ENCODE data around the gene CDYL.

CDYL gene

DNA sequence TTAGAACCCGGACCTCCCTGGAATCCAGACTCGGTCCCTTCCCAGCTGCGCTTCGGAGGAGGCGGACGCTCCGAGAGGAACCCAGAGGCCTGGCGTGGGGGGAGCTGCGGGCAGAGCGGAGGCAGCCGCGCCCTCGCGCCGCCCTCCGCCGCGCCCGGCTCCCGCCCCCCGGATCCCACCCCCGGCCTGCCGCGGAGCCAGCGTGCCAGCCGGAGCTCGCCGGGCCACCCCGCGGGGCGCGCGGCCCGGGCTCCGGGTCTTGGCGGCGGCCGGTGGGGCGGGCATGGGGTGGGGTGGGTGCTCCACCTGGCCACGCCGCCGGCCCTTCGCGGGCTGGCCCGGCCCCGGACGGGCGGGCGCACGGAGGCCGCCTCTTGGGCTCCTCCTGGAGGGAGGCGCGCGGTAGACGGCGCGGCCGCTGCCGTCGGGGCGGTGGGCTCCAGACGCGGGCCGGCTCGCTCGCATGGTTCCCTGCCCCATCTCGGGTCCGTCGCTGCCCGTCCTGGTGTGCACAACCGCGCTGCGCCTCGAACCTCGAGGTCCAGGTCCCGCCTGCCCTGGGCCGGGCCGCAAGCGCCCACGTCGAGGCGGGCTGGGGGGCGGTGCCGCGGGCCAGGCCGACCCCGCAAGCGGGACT, 592 bp upstream of the CDYL start:
- peak; percentile 80 for DNase-seq

DNA sequence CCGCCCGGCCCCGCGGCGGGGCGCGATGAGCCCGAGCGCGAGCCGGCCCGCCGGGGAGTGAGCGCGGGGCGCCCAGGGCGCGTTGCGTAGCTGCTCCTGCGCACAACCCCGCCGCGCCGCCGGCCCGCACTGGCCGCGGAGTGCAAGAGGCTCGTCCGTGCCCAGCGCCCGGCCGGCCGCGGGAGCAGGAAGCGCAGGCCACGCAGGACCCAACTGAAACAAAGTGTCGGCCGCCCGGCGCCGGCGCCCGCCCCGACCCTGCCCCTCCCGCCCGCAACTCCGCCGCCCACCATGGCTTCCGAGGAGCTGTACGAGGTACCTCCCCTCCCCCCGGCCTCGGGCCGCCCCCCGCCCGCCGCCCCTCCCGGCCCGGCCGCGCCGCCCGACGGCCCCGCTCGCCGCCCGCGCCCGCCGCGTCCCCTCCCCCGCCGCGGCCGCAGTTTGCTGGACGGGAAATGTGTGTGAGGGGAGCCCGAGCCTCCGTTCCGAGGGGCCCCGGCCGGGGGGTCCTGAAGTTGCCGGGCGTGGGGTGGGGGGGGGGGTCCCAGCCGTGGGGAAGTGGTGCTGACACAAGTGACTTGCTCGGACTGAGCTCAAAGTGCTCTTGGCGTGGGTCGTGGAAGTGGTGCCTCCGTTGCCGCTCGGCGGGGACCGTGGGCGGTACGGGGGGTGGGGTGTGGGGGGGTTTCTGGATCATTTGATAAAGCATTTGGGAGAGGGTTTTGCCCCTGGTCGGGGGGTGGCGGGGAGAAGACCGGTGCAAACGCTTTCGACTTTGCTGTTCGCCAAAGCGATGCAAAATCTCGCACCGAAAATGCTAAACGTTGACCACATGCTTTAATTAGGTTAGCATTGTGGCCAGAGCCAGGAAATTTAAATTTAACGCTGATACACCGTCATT, 539 bp downstream of the CDYL start:
- DNase-seq, result peak; percentile 67

DNA sequence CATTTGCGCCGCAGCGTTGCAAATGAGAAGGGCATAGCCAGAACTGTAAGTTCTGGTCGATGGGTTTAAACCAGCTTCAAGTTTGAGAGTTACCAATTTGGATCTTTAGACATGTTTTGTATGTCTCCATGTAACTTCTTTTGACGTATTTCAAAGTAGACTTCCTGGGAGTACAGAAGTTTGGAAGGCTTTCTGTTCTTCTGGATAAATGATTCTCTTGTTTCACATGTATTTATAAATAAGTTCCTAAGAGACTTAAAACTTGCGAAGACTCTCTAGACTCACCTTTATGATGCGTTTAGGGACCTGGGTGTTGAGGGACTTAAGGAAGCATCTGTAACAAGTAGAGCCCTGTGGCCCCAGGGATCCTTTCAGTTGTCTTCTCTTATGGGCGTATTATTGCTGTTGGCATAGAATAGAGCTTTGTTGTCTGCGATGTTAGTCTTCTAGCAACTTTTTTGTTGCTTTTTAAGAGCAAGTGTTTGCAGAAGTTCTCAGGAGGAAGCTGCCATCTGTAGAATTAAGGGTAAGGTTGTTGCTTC, 1.3 kb downstream of the CDYL start:
- DNase-seq, result no peak

DNA sequence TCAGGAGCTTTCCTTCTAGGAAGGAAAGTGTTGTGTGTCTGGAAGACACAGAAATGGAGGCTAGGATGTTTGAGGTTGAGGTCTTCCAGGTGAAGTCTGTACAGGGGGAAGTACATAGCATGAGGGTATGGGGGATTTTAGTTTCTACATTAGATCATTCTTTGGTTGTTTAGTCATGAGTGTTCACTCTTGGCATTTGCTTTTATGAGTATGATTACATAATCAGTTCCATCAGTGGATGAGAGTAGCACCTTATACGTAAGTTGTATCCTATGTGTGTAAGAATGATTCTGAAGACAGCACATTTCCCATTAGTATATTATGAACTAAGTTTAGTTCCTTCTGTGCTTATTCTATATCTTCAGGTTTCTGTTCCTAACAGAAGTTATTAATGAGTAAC, 1.9 kb downstream of the CDYL start:
- no peak for DNase-seq

DNA sequence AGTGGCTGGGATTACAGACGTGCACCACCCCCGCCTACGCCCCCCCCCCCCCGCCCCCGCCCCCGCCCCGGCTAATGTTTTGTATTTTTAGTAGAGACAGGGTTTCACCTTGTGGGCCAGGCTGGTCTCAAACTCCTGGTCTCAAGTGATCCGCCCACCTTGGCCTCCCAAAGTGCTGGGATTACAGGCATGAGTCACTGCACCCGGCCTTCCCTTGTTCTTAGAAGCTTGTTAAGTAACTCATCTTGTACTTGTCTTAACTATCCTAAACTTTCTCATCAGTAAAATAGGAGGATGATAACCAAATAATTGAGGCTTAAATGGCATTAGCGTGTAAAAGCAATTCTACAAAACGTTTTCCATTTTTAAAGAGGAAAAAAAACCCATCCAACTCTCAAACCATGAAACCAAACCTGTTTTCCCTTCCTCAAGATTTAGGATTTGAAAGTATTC, 4.2 kb downstream of the CDYL start:
- no peak for DNase-seq

DNA sequence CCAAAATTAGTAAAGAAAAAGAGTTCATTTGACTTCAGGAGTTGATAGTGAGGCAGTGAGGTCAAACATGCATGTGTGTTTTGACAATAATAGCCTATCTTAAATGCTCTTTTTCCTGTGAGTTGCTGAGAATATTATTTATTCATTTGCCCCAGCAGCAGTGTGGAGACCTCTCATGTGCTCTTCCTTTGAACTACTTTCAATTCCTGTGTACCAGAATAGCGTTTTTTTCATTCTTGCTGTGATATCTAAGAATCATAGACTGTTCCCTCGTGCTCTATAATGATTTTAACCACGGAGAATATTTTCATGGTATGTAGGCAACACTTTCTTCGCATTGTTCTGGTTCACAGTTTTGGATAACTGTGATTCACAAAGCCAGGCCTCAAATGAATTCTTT, 5.2 kb downstream of the CDYL start:
- no peak for DNase-seq

DNA sequence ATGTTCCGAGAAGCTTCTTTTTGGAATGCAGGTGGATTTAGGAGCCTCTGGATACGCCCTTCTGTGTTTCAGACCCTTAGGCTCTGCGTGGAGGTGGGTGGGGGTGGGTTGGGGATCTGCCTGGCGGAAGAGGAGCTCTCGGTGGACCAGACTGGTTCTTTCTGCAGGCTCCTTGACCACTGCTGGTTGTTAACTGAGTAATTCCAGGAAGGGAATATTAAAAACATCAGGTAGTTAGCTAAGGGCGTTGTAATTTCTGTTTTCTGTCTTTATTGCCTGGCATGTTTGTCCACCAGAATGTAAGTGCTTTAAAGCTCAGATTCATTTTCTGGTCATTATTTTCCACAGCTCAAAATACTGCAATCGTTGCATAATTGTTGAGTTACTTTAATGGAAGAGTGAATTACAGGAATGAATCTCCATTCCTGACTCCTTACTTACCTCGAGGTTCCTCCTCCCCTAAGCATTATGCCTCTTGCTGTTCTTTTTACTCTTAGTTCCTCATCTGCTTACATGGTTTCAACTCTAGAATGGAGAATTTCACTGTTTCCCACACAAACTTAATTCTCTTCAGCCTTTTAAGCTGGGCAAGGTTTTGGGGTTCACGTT, 5.9 kb downstream of the CDYL start:
- no peak for DNase-seq

DNA sequence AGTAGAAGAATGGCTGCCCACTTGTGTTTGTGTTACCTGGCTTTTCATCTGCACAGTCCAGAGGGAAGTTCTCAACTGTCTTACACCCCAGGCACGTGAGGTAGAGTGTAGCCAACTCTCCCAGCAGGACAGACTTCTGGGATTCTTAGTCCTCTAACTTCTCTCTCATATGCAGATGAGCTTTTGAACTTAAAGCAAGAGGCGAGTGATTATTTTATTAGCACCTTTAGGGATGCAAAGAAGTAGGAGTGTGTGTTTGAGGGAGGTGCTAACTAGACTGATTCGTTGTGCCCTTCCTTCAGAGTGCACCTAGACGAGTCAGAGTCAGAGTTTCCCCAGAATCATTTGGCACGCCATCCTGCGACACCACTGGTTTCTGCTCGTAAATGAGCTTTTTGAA, 10.8 kb downstream of the CDYL start:
- no peak for DNase-seq

DNA sequence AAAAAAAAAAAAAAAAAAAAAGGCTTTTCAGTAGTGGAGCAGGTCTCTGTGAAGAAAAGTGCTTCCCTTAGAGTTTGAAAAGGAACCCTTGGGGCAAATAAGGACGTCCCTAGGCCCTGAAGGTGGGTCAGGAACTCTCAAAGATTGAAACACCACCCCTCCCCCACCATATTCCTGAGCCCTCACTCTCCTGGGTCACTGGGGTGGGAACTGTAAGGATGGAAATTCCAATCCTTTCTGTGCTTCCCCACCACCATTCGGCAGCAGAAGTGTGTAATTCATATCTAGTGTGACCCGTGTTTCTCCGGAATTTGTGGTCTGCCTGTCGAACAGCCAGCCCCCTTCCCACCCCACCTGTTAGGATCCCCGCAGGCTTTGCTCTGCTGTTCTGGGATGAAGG, 12.3 kb downstream of the CDYL start:
- no peak for DNase-seq

DNA sequence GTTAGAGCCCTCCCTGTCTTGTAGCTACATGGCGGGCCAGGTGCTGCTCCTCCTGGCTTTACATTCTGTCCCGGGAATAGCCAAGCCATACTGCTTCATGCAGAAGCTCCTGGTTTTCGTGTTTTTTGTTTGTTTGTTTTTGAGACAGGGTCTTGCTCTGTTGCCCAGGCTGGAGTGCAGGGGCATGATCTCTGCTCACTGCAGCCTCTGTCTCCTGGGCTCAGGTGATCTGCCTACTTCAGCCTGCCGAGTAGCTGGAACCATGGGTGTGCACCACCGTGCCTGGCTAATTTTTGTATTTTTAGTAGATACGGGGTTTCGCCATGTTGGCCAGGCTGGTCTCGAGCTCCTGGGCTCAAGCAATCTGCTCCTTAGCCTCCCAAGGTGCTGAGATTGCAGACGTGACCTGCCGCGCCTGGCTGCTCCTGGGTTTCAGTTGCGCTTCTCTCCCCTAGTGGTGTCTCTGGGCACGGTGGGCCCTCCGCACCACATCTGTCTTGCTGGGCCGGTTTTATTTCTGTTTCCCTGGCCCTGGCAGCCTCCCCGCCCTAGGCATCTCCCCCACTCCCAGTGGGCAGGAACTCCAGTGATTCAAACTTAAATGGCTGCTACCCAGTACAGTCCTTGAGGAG, 12.9 kb downstream of the CDYL start:
- DNase-seq, result no peak

DNA sequence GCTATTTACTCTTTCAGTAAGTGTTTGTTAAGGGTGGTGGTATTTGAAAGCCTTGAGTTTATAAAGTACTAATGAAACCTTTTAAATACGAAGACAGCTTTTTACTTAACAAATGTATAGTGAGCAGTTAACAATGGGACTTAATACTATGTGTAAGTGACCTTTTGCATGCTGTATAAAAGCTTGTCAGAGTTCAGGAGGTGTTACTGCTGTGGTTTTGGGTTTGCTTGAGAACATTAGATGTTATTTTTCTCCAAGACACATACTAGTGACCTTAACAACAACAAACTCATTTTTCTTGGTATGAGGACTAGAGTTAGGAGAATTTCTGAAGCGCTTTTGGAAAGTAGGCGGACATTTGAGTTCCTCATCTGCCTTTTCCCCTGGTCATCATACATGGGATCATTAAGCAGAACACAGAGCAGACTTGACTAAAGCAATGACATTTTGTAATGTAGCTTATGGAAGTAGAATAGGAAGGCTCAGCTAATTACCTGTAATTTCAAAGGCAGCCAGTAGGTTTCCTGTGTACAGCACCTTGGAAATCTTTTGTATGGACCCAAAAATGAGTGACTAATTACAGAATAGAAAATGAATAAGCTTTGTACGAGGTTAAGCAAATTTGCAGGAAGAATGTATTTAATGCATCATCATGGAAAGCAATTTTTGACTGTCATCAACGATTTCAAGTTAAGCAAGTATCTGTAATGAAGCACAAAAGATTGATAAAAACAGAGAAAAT, 14.1 kb downstream of the CDYL start:
- no peak for DNase-seq

DNA sequence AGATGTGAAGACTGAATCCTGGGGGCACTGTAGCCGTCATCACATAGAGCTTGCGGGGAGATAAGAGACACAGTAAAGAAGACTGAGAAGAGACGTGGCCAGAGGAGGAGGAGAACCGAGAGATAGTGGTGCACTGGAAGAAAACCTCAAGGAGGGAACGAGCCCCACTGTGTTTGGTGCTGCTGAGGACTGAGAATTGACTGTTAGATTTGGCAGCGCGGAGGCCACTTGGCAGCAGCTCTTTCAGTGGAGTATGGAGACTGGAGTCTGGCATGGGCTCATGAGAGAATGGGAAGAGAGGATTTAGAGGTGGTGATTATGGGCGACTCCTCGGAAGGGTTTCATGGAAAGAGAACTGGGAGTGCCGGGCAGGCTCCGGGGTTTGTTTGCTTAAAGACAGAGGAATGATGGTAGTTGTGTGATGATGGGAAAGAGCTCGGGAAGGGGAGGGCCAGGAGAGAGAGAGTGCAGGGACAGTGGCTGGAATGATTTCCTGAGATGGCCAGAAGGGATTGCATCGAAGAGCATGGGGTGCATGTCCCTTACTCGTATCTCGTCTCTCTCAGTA, 18.0 kb downstream of the CDYL start:
- no peak for DNase-seq

DNA sequence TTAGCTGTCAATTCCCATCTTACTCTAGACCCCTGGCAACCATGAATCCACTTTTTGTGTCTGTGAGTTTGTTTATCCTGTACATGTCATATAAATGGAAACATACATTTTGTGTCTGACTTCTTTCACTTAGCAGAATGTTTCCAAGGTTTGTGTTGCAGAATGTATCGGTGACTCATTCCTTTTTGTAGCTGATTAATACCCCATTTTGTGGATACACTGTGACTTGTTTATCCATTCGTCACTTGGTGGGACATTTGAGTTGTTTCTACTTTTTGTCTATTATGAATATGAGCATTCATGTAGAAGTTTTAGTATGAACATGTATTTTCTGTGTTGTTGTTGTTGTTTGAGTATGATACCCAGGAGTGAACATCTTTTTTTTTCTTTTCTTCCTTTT, 21.4 kb downstream of the CDYL start:
- DNase-seq, result no peak

DNA sequence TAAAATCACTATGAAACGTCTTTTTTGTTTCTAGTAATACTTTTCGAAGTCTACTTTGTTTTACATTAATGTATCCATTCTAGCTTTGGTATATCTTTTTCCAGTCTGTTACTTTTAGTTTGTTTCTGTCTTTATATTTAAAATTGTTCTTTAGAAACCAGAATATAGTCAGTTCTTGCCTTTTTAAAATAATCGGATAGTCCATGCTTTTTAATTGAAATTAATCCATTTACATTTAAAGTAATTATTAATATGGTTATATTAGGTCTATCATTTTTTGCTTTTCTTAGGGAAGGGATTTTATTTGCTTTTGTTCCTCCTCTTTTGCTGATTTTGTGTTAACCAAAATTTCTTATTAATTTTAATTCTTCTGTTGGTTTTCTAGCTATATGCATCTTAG, 23.7 kb downstream of the CDYL start:
- DNase-seq, result no peak

DNA sequence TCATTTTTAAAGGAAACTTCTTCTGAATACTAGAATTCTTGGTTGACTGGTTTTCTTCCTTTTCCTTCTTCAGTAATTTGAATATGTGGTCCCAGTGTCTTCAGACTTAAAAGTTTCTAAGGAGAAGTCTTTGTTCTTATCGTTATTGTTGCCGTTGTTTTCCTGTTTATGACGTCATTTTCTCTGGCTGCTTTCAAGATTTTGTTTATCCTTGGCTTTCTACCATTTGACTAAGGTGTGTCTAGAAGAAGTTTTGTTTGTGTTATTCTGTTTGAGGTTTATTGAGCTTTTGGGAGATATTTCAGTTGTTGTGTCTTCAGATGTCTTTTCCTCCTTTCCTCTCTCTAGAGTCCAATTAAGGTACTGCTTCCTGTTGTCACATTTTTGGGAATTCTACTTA, 24.5 kb downstream of the CDYL start:
- DNase-seq, result no peak

DNA sequence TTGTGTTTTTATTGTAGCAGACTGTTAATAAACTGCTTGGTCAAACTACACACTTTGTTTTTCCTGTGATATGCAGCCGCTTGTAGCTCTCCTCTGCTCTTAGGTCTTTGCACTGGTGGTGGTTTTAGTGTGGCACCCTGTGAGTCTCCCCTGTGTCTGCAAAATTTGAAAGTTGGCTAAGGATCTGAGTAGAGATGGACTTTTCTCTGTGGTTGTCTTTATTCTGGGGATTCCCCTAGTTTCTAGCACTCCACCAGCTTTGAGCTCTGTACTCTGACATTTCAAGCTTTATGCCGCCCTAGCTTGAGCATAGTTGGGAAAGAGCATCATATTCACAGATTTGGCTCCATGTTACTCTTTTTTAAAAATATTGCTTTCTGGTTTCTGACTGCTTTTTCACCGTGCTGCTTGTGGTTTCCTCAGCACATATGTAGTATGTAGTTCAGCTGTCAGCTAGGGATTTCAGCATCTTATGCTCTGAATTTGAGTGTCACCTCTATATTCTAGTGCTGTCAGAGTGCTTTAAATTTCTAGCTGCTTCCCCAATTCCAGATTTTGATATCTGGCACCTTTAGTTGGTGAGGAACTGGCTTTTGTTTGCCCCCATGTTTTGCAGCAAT, 25.4 kb downstream of the CDYL start:
- no peak for DNase-seq

DNA sequence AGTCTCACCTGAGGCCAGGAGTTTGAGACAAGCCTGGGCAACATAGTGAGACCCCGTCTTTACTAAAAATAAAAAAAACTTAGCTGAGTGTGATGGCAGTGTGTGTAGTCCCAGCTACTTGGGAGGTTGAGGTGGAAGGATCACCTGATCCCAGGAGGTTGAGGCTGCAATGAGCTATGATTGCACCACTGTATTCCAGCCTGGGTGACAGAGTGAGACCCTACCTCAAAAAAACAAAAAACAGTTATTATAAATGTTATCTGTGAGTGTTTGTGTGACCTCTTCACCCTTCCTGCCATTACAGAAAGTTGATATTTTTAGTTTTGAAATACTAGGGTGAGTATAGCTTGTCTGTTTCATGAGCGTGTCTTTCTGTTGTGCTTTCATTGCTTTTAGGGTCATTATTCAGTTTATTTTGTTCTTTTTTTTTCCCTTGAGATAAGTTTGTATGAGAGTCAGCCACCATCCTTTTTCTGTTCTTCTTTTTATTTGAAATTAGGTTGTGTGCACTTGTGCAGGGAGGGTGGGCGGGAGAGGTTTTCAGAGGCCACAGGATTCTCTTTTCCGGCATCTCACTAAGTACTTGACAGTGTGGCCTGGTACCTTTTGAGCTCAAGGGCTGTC, 26.2 kb downstream of the CDYL start:
- no peak for DNase-seq

DNA sequence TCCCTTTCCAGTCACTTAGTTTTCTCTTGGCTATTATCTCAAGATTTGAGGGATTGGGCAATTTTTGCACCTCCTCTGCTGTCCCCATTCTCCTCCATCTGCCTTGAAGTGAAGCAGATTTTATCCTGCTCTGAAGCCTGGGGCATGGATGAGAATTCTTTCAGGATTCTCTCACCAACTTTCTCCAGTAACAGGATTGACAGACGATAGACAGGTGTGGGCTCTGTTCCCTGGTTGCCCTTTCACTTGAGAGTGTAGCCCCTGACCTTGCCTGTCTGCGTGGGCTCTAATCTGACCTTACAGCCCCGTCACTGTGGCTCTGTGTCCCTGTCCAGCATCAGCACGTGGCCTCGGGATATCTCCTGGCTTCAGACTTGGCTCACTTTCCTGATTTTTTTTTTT, 27.1 kb downstream of the CDYL start:
- DNase-seq, result no peak

DNA sequence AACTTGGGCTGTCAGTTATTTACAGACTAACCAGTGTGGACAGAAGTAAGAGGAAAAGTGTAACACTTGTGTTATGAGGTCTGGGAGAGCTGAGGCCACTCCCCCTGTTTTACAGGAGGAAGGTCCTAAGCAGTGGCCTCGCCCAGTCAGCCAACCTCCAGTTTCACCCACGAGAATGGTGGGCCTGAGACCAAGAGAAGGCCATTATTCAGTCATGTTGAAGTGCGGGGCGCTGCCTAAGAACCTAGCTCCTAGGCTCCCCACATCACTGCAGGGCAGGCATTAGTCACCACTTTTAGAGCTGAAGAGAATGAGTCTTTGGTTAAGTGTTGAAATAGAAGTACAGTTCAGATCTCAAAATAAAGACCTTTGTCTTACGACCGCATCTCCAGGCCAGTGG, 27.9 kb downstream of the CDYL start:
- no peak for DNase-seq

DNA sequence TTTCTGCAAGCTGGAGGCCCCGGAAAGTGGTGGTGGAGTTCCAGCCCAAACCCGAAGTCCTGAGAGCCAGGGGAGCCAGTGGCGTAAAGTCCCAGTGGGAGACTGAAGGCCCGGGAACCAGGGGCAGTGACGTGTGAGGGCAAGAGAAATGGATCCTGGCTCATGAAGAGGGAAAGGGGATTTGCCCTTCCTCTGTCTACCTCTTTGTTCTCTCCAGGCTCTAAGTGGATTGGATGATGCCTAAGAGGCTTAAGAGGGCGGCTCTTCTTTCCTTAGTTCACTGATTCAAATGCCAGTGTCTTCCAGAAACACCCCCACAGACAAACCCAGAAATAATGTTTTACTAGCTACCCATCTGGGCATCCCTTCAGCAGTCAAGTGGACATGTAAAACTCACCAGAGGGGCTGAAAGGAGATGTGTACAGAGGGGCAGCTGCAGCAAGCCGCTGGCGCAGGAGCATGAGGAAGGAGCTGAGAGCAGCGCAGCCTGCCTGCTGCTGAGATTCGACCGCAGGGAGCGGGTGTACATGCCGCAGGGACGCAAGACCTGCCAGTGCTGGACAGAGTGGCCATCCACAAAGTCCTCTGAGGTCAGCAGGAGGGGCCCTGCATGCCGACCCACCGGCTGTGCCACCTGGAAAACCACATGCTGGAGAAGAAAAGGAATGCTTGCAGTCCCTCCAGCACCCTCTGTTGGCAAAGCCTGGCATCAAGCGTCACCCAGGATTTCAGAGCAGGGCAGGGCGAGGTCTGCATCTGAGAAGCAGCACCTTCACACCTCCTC, 29.5 kb downstream of the CDYL start:
- no peak for DNase-seq

Data from activated CD8-positive, alpha-beta memory T cell treated with anti-CD3 and anti-CD28 coated beads, Interleukin-2, amount 50 U/mL, for 48 hours (primary cell).